HG03571 (cell line): ENCODE data around the gene CLVS2.

Experiments used
- ATAC-seq: cut with Tn5 transposase; IDR thresholded peaks from one replicate; pipeline ENCODE4 v1.9.1; 2021; ENCODE audit not compliant: unreplicated experiment

CLVS2 gene, protein sequence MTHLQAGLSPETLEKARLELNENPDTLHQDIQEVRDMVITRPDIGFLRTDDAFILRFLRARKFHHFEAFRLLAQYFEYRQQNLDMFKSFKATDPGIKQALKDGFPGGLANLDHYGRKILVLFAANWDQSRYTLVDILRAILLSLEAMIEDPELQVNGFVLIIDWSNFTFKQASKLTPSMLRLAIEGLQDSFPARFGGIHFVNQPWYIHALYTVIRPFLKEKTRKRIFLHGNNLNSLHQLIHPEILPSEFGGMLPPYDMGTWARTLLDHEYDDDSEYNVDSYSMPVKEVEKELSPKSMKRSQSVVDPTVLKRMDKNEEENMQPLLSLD

DNA sequence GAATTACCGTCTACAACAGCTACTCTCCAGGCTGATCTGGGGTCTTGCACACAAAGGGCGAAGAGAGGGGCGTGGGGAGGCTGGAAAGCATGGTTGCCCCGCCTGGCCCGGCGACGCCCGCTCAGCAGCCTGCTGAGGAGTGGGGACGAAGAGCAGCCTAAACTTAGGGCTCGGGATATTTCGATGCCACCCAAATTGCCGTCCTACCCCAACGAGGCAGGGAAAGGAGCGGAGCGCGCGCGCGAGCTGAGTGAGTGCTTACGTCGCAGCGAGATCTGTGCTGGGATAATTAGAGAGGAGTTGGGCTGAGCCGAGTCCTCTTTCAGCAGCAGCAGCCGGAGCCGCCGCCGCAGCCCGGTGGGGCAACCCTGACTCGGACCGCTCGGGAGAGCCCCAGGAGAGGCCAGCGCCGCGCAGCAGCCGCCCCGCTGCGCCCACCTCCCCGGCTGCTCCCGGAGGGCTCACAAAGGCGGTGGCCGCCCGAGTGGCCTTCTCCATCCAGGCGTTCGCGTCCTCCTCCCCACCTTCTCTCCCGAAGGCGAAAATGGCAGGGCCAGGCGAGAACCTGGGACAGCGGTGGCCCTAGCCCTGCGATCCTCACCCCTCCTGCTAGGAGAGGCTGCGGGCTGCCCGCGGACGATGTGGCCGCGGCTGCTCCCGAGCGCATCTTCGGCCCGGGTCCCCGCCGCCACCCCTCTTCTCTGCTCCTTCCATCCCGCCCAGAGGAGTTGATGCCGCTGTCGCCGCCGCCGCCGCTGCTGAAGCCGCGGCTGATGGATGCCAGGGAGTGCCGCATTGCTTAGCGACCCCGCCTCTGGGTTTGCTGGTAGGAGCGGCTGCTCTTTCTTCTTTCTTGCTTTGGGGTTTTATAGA is at the start of gene CLVS2:
CLVS2 (plus strand) TSS at position 315 of the 873 bp plus-strand sequence. CDS start 1,543 bp downstream, outside the sequence.
- no peak for ATAC-seq

DNA sequence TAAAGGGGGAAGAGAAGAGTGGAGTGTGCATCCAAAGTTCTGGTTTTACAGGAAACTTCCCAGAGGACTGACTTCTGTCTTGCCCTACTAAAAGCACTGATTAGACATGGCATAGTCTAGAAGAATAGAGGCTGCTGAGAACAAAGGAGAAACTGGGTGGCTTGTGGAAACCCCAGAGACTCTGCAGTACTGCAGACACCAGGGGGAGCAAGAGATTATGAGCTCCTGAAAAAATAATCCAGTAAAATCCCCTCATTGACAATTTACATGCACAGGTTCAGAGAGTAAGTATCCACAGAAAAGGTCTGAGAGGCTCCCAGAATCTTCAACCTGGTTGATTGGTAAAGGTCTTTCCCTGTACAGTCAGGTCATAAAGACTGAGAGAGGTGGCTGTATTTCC is 48.7 kb upstream of the CLVS2 start:
- ATAC-seq, result no peak

DNA sequence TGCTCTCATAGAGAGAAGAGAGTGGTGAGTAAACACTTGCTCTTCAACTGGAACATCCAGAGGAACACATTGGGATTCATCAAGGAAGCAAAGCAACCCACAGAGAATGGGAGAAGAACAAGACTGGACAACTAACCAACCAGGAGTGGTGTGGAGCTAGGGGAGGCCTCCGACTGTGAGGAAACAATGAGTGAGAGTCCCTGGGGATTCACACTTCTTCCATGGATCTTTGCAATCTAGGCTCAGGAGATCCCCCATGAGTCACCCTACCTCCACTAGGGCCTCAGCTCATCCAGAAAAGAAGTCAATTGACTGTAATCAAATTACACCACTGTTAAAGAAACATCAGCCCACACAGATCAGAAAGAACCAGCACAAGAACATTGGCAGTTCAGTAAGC is 42.3 kb upstream of the CLVS2 start:
- ATAC-seq, result no peak

GRCh38 chr6:122956376-122956775 is 39.7 kb upstream of the CLVS2 start:
- no peak for ATAC-seq

- ATAC-seq, result no peak
Observed at GRCh38 chr6:122962000-122962624, 33.9 kb upstream of the CLVS2 start.

DNA sequence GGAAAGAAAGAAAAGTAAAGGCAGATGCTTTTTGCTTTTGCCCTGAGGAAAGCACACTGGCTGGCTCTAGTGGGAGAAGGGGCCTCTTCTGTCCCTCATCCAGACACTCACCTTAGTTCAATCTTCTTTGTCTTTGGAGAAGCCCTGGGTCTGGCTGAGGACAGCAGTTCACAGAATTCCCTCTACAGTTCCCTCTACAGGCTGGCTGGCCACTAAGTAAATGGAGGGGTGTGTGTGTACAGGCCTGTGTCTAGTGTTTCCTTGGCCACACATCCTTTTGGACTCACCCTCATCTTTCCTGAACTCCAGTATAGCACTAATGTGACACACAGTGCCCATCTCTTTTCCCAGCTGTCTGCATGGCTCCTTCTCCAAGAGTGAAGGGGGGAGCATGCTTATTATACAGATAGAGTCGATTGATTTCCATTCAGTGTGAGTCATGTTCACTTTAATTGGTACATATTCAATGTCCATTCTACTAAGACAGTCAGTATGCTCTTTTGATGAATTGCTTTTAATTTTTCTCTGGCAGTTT is 26.0 kb upstream of the CLVS2 start:
- no peak for ATAC-seq

GRCh38 chr6:122977180-122977579 is 18.9 kb upstream of the CLVS2 start:
- ATAC-seq, result no peak

GRCh38 chr6:122984393-122984792 is 11.6 kb upstream of the CLVS2 start:
- ATAC-seq, result no peak

GRCh38 chr6:122994256-122994655 is 1.8 kb upstream of the CLVS2 start:
- ATAC-seq, result no peak

DNA sequence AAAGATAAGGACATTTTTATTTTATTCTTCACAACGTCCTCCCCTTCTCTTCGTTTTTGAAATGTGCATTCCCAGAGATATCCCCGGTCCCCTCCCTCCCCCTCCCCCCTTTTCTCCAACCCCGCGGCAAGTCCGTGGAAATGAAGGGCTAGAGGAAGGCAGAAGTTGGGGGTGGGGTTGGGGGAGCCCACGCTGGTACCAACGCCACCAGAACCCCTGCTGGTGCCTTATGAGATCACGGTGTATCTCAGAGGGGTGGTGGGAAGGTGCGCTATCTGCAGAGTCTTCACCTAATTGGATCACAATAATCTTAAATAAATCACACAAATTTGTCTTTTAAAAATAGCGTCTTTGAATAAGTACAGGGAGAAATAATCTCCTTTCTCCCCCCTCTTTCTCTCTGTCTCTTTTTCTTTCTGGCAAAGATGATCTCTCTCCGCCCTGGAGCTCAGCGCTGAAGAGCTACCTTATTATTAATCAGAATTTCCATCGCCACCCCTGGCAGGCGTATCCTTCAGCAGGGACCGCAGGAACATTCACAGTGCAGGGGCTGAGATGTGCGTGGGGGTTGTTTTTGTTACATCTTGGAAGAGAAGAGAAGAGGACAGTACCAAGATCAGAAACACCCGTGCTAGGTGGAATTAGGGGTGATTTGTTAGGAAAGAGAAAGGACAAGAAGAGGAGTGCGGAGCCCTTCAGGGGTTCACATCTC is 915 bp downstream of the CLVS2 start:
- no peak for ATAC-seq

DNA sequence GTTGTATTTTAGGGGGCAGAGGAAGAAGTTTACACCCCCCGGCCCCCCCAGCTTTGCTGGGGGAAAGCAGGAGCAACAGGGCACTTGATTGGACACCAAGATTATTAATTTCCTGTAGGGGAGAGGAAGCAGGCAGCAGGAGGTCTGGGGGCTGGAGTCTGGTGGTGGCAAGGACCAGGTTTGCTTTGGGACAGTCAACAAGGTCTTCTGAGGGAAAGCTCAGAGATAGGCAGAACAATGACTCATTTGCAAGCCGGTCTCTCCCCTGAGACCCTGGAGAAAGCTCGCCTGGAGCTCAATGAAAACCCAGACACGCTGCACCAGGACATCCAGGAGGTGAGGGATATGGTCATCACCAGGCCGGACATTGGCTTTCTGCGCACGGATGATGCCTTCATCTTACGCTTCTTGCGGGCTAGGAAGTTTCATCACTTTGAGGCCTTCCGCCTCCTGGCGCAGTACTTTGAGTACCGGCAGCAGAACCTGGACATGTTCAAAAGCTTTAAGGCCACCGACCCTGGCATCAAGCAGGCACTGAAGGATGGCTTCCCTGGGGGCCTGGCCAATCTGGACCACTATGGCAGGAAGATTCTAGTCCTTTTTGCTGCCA is 1.6 kb downstream of the CLVS2 start:
- no peak for ATAC-seq

- ATAC-seq, result no peak
Observed at GRCh38 chr6:122998403-122998975, 2.5 kb downstream of the CLVS2 start.

DNA sequence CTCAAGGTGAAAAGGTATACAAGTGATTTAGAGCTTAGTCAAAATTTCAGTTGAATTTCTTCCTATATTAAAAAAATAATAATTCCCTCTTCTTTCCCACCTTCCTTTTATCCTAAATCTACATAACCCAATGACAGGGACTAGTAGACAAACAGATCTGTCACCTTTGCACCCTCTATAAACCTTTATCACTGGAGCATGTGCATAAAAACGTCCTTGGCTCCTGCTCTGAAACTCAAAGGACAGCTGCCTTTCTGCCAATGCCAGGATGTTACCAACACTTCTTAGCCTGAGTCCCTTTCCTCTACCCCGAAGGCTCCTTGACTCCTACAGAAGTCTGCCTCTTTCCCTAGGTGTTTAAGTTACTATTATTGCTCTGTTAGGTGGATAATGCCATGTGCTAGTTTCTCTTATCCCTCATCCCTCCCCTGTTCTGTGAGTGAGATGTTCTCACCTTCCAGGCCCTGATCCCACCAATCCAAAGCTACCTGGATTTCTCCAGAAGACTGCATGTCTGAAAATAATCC is 4.3 kb downstream of the CLVS2 start:
- ATAC-seq, result no peak

DNA sequence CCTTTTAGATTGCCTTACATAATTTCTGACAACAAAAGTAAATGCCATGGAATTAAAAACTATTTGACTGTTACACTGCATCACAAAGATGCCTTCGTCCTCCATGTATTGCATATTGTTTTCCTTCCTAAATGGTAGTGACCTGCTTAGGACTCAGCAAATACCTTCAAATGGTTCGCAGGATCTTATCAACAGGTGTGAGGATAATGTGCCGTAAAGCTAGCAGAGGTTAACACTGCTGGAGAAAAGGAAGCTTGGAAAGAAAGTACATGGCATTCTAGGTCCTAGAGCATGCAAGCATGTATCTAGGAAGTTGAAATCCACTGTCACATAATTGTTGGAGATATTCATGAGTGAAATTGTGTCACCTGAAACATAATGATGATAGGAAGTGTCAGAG is 5.5 kb downstream of the CLVS2 start:
- ATAC-seq, result no peak

- no peak for ATAC-seq
Observed at GRCh38 chr6:123007885-123008284, 11.8 kb downstream of the CLVS2 start.

DNA sequence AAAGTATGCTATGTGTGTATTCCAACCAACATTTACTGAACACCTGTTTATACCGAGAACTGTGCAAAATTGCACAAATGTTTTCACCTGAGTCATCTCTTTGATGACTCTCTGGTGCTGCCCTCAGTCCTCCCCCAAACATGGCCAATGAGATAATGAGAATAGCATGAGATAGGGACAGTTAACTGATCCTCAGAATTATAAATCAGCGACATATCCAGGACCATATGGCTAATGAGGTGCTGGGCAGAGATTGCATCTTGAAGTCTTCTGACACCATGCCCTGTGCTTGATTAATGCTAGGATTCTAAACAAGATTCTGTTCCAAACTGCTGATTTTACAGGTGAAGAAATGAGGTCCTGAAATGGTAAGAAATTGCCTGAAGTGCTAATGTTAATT is 13.0 kb downstream of the CLVS2 start:
- ATAC-seq, result no peak

GRCh38 chr6:123014835-123015234 is 18.8 kb downstream of the CLVS2 start:
- ATAC-seq, result no peak

- ATAC-seq, result no peak
Observed at GRCh38 chr6:123016431-123017103, 20.5 kb downstream of the CLVS2 start.

- ATAC-seq, result no peak
Observed at GRCh38 chr6:123017104-123017682, 21.2 kb downstream of the CLVS2 start.
